Ascending aorta (tissue), 2 donors: ENCODE data around the gene ZCCHC4. TPM values are rescaled to one million over a fixed set of nuclear protein-coding genes. Genes with fewer than 3 reads are reported as not detected.

Experiments used
- DNase-seq, 2 donors: peaks; one replicate each; pipeline ENCODE4 v3.0.0-alpha.2; 2019; ENCODE audit warnings: low spot score in 2 of 2
- H3K27ac ChIP-seq, 2 donors: fragments of 200-600 bp; sonication (generic); one replicate each; pipeline ENCODE4 v1.5.1; 2016 to 2017; ENCODE audit warnings: mild to moderate bottlenecking in 1 of 2
- H3K27me3 ChIP-seq: fragments of 200-600 bp; sonication (generic); one replicate; pipeline ENCODE4 v1.5.1; 2017
- H3K36me3 ChIP-seq, 2 donors: fragments of 200-600 bp; sonication (generic); one replicate each; pipeline ENCODE4 v1.5.1; 2016
- H3K4me1 ChIP-seq, 2 donors: fragments of 200-600 bp; sonication (generic); one replicate each; pipeline ENCODE4 v1.5.1; 2016 to 2017; ENCODE audit warnings: mild to moderate bottlenecking in 1 of 2
- H3K4me3 ChIP-seq, 2 donors: fragments of 200-600 bp; sonication (generic); one replicate each; pipeline ENCODE4 v1.5.1; 2016 to 2017; ENCODE audit warnings: mild to moderate bottlenecking in 1 of 2
- H3K9me3 ChIP-seq, 2 donors: fragments of 200-600 bp; sonication (generic); one replicate each; pipeline ENCODE4 v1.5.1; 2016
- intact Hi-C: fragments of 100-400 bp; cut with DNase I; formaldehyde crosslinking; loops from one replicate; pipeline ENCODE4 v1.15.1; 2023
- total RNA-seq: library from RNA; depleted of rRNA; stranded (reverse); fragments of >200 nt; gene quantifications from one replicate; pipeline ENCODE4 v1.1.0, GENCODE V29; 2016
- TF ChIP-seq, protein P1 (sequence below), 3 experiments: fragments of 200-600 bp in 2 of 3; fragments of 450-650 bp in 1 of 3; sonication (generic) in 2 of 3; IDR thresholded peaks; one replicate each; pipeline ENCODE4 v1.5.1; 2016 to 2019; ENCODE audit warnings: antibody characterized with exemption in 3 of 3, mild to moderate bottlenecking in 1 of 3, moderate library complexity in 1 of 3

ZCCHC4 gene
- total RNA-seq, 1 donor from 2014 or later, result 1.7 TPM

DNA sequence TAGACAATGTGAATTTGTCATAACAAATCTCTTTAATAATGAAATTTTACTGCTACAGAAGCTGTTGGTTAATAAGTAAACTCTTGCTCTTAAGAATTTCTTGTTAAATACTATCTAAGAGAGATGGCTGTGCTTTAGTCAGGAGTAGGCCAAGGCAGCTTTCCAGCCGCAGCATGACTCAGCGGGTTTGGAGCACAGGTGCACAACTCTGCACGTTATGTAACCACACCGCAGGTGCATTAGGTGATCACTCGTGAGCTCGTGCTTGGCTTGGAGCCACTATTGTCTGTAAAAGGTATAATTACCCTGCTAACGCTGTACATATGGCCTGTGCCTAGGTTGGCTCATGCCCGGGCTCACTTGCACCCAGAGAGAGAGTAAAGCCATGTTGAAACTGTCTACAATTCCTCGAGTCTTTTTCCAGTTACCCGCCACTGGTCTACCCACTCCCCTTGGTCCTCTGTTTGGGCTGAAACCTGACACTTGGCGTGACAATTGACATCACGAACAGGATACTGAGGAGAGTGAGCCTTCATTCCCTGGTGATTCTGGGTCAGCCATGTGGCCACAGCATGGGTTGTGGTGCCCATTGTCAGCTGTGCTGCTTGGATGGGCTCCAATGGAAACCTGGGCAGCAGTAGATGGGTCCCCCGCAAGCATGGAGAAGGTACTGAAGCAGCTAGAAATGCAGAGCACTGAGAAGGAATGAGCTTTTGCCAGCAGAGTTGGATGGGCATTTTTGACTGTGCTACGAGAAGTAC is 46.1 kb downstream of the ZCCHC4 start:
- no peaks in the 10 kb centered on the region for H3K4me1 ChIP-seq
- no peaks in the 10 kb centered on the region for H3K9me3 ChIP-seq
- H3K36me3 ChIP-seq, result no peaks in the 10 kb centered on the region
- TF ChIP-seq, protein P1, sequence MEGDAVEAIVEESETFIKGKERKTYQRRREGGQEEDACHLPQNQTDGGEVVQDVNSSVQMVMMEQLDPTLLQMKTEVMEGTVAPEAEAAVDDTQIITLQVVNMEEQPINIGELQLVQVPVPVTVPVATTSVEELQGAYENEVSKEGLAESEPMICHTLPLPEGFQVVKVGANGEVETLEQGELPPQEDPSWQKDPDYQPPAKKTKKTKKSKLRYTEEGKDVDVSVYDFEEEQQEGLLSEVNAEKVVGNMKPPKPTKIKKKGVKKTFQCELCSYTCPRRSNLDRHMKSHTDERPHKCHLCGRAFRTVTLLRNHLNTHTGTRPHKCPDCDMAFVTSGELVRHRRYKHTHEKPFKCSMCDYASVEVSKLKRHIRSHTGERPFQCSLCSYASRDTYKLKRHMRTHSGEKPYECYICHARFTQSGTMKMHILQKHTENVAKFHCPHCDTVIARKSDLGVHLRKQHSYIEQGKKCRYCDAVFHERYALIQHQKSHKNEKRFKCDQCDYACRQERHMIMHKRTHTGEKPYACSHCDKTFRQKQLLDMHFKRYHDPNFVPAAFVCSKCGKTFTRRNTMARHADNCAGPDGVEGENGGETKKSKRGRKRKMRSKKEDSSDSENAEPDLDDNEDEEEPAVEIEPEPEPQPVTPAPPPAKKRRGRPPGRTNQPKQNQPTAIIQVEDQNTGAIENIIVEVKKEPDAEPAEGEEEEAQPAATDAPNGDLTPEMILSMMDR (IDR thresholded peaks at IDR 0.05), result no peak
- intact Hi-C loops, result no loop called here
- DNase-seq, result no peak
- H3K4me3 ChIP-seq, result no peak overlapping the region
- H3K27me3 ChIP-seq, result no peaks in the 10 kb centered on the region
- H3K27ac ChIP-seq, result no peak overlapping the region

DNA sequence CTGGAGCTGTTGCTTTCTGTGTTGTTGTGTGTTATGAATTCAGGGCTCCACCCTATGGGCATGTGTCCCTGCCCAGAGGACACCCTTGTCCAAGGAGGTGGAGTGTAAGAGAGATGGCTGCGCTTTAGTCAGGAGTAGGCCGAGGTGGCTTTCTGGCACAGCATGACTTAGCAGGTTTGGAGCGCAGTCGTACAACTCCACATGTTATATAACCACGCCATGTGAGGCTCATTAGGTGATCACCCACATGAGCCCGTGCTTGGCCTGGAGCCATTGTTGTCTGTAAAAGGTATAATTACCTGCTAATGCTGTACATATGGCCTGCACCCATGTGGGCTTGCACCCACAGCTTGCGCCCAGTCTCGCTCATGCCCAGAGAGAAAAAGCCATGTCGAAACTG is 48.7 kb downstream of the ZCCHC4 start:
- Histone ChIP-seq H3K9me3 (no peaks in the 10 kb centered on the region), H3K27ac (no peak overlapping the region), H3K36me3 (peaks cover 0 to 9% of the 10 kb centered on the region in 2 donors), H3K4me3 (no peak overlapping the region), H3K27me3 (no peaks in the 10 kb centered on the region), H3K4me1 (no peaks in the 10 kb centered on the region)
- no peak for DNase-seq
- intact Hi-C loops, result no loop called here
- TF ChIP-seq, protein P1 (IDR thresholded peaks at IDR 0.05), result no peak

DNA sequence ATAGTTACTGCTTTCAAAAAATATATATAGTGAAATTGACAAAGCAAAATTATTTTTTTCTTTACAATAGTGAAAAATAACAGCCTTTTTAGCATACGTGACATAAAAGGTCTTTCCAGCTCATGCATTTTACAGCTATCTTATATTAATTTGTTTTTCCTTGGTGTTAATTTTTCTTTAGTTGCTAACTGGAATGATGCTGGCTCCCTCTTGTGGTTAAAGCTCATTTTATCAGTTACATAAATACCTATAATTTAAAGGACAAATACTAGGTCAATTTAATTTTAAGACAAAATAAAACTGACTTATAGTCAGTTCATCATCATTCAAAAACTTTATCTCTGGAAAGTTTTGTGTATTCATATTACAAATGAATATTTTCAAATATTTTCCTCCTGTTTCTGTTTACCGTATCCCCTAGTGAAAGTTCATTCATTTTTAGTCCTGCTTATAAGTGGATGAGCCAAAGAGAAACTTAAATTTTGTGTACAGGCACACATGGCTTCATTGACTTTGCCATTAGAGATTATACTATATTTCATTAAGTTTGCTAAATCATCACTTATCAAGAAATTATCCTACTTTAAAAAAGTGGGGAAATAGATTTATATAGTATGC is 54.5 kb downstream of the ZCCHC4 start:
- no peak for DNase-seq
- Histone ChIP-seq H3K4me3 (no peak overlapping the region), H3K36me3 (peaks cover 0 to 11% of the 10 kb centered on the region in 2 donors), H3K27me3 (no peaks in the 10 kb centered on the region), H3K27ac (no peak overlapping the region), H3K4me1 (no peaks in the 10 kb centered on the region), H3K9me3 (no peaks in the 10 kb centered on the region)
- intact Hi-C loops, result no loop called here
- TF ChIP-seq, protein P1 (IDR thresholded peaks at IDR 0.05), result peak; percentile 13 to 56 (median 41)

DNA sequence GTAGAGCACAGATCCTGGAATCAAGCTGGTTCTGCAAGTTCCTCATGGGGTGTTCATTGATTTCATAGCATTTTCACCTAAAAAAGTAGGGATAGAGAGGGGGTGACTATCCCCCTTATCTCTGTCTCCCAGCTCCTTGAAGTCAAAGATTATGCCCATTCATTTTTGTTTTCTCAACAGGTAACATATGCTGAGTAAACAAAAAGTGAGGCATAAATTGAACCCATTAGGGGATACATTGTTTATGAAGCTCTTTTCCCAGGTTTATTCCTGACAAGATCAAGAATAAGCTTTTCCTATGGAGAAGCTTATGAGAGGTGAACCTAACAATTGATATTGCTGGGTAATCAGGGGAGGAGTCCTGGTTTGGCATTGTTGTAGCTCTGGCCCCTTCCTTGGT is 55.3 kb downstream of the ZCCHC4 start:
- intact Hi-C loops, result no loop called here
- Histone ChIP-seq H3K4me3 (no peak overlapping the region), H3K27me3 (no peaks in the 10 kb centered on the region), H3K27ac (no peak overlapping the region), H3K4me1 (no peaks in the 10 kb centered on the region), H3K9me3 (no peaks in the 10 kb centered on the region), H3K36me3 (peaks cover 0 to 11% of the 10 kb centered on the region in 2 donors)
- TF ChIP-seq, protein P1 (IDR thresholded peaks at IDR 0.05), result no peak
- no peak for DNase-seq

DNA sequence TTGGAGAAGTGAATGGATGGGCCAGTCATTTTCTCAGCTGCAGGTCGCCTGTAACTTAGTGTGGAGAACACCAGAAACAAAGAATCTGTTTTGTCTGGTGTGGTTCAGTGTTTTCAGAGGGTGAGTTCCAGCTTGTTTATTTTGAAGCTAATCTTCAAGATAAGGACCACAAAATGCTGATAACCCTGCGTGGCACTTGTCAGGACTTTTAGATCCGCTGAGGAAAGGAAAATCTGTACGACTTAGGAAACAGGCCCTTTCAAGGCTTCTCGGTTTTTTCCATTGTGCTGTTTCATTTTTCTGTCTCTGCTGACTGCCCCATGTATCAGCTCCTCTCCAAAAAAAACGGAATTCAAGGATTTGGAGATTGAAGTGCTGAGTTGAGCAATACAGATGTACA is 55.7 kb downstream of the ZCCHC4 start:
- H3K36me3 ChIP-seq, result peaks cover 0 to 11% of the 10 kb centered on the region in 2 donors
- TF ChIP-seq, protein P1 (IDR thresholded peaks at IDR 0.05), result no peak
- no peak for DNase-seq
- no peaks in the 10 kb centered on the region for H3K9me3 ChIP-seq
- H3K27ac ChIP-seq, result no peak overlapping the region
- H3K4me1 ChIP-seq, result no peaks in the 10 kb centered on the region
- no peak overlapping the region for H3K4me3 ChIP-seq
- no peaks in the 10 kb centered on the region for H3K27me3 ChIP-seq
- intact Hi-C loops, result no loop called here
